Gastrocnemius medialis (tissue), 4 donors: Measurements from ENCODE around the gene KRT8. TPM values are rescaled to one million over a fixed set of nuclear protein-coding genes. Genes with fewer than 3 reads are reported as not detected.

Experiments used
- ATAC-seq, 2 donors: fragments of 150-250 bp; one replicate each; pipeline ENCODE4 v1.9.1; 2016
- DNase-seq, 2 donors: peaks; one replicate each; pipeline ENCODE4 v3.0.0-alpha.2; 2019
- H3K27ac ChIP-seq, 4 donors: fragments of 200-600 bp; sonication (generic); 1 replicate in 1 of 4; 2 replicates in 3 of 4; pipeline ENCODE4 v1.5.1; 2016 to 2018; ENCODE audit warnings: mild to moderate bottlenecking in 2 of 4, moderate library complexity in 1 of 4
- H3K27me3 ChIP-seq, 3 donors: fragments of 200-600 bp; sonication (generic) in 2 of 3; 1 replicate in 1 of 3; 2 replicates in 2 of 3; pipeline versions ENCODE4 v1.5.1 to v1.6.0; 2016 to 2019; ENCODE audit warnings: mild to moderate bottlenecking in 1 of 3, moderate library complexity in 1 of 3
- H3K36me3 ChIP-seq, 2 donors: fragments of 200-600 bp; sonication (generic) in 1 of 2; one replicate each; pipeline ENCODE4 v1.5.1; 2017 to 2018
- H3K4me1 ChIP-seq, 2 donors: fragments of 200-600 bp; sonication (generic) in 1 of 2; one replicate each; pipeline ENCODE4 v1.5.1; 2016 to 2017; ENCODE audit warnings: mild to moderate bottlenecking in 2 of 2
- H3K4me3 ChIP-seq, 4 donors: fragments of 200-600 bp; sonication (generic) in 3 of 4; 1 replicate in 1 of 4; 2 replicates in 3 of 4; pipeline ENCODE4 v1.5.1; 2016 to 2019; ENCODE audit warnings: mild to moderate bottlenecking in 2 of 4
- H3K9me3 ChIP-seq, 3 donors: fragments of 200-600 bp; sonication (generic) in 2 of 3; 1 replicate in 1 of 3; 2 replicates in 2 of 3; pipeline ENCODE4 v1.5.1; 2016 to 2019
- CTCF ChIP-seq, 5 experiments: fragments of 450-650 bp in 3 of 5; fragments of 200-600 bp in 2 of 5; sonication (generic) in 2 of 5; IDR thresholded peaks in 4 of 5; conservative IDR thresholded peaks in 1 of 5; 1 replicate in 4 of 5; 2 replicates in 1 of 5; pipeline ENCODE4 v1.5.1; 2016 to 2019; ENCODE audit warnings: antibody characterized with exemption in 5 of 5, mild to moderate bottlenecking in 3 of 5, moderate library complexity in 3 of 5
- POLR2A ChIP-seq, 2 donors: fragments of 450-650 bp; IDR thresholded peaks; one replicate each; pipeline ENCODE4 v1.6.1; 2017; ENCODE audit warnings: antibody characterized with exemption in 2 of 2, mild to moderate bottlenecking in 2 of 2, moderate library complexity in 2 of 2
- in situ Hi-C, 4 donors: fragments of 200-750 bp; cut with MboI; loops; one replicate each; pipeline versions ENCODE4 v1.15.0 to v1.8.0; 2017; ENCODE audit warnings: low sequenced_read_pairs in 4 of 4
- intact Hi-C: fragments of 100-400 bp; cut with DNase I; formaldehyde crosslinking; loops from one replicate; pipeline ENCODE4 v1.15.1; 2023; ENCODE audit warnings: low total_unique reads
- total RNA-seq, 4 donors: library from RNA; depleted of rRNA; stranded (reverse); fragments of >200 nt; gene quantifications; one replicate each; pipeline versions ENCODE4 v1.1.0 to v1.2.3, GENCODE V29; 2016

The KRT8 gene
- total RNA-seq, 4 donors from 2014 or later = 1.4 to 7.0 (median 3.1) TPM; not detected in 1

- Histone ChIP-seq H3K4me1 (peaks cover 0 to 4% of the 10 kb centered on the region in 2 donors), H3K4me3 (no peak overlapping the region), H3K27ac (no peak overlapping the region), H3K36me3 (no peaks in the 10 kb centered on the region), H3K9me3 (no peaks in the 10 kb centered on the region), H3K27me3 (peaks cover 0 to 2% (median 0%) of the 10 kb centered on the region in 3 donors)
- ATAC-seq (no peak), DNase-seq (no peak)
- TF ChIP-seq CTCF (IDR thresholded peaks at IDR 0.05 in 4 of 5, conservative IDR thresholded peaks at IDR 0.05 in 1 of 5) (no peak), POLR2A (IDR thresholded peaks at IDR 0.05) (no peak)
- in situ Hi-C loops (no loop called here), intact Hi-C loops (no loop called here)
Measured at GRCh38 chr12:52925717-52926595, 21.1 kb upstream of the KRT8 start.

- TF ChIP-seq POLR2A (IDR thresholded peaks at IDR 0.05) (no peak), CTCF (IDR thresholded peaks at IDR 0.05 in 4 of 5, conservative IDR thresholded peaks at IDR 0.05 in 1 of 5) (no peak)
- Histone ChIP-seq H3K27me3 (peaks cover 0 to 2% (median 0%) of the 10 kb centered on the region in 3 donors), H3K36me3 (no peaks in the 10 kb centered on the region), H3K27ac (no peak overlapping the region), H3K9me3 (no peaks in the 10 kb centered on the region), H3K4me3 (no peak overlapping the region), H3K4me1 (peaks cover 0 to 4% of the 10 kb centered on the region in 2 donors)
- intact Hi-C loops = no loop called here
- ATAC-seq (no peak), DNase-seq (no peak)
- in situ Hi-C loops = no loop called here
Measured at GRCh38 chr12:52924764-52925716, 20.2 kb upstream of the KRT8 start.

GRCh38 chr12:52921488-52922165, 16.8 kb upstream of the KRT8 start:
- DNase-seq (no peak), ATAC-seq (no peak)
- H3K27me3 ChIP-seq = peaks cover 0 to 2% (median 0%) of the 10 kb centered on the region in 3 donors
- H3K4me3 ChIP-seq = no peak overlapping the region
- no peaks in the 10 kb centered on the region for H3K4me1 ChIP-seq
- no peaks in the 10 kb centered on the region for H3K36me3 ChIP-seq
- no peak for TF ChIP-seq POLR2A (IDR thresholded peaks at IDR 0.05)
- no peak for TF ChIP-seq CTCF (IDR thresholded peaks at IDR 0.05 in 4 of 5, conservative IDR thresholded peaks at IDR 0.05 in 1 of 5)
- no peaks in the 10 kb centered on the region for H3K9me3 ChIP-seq
- in situ Hi-C loops (no loop called here), intact Hi-C loops (no loop called here)
- no peak overlapping the region for H3K27ac ChIP-seq

- no peak overlapping the region for H3K27ac ChIP-seq
- no peaks in the 10 kb centered on the region for H3K9me3 ChIP-seq
- in situ Hi-C loops (no loop called here), intact Hi-C loops (no loop called here)
- H3K27me3 ChIP-seq = peaks cover 0 to 2% (median 0%) of the 10 kb centered on the region in 3 donors
- H3K4me1 ChIP-seq = no peaks in the 10 kb centered on the region
- H3K4me3 ChIP-seq = no peak overlapping the region
- no peak for TF ChIP-seq POLR2A (IDR thresholded peaks at IDR 0.05)
- no peak for TF ChIP-seq CTCF (IDR thresholded peaks at IDR 0.05 in 4 of 5, conservative IDR thresholded peaks at IDR 0.05 in 1 of 5)
- DNase-seq (no peak), ATAC-seq (no peak)
- H3K36me3 ChIP-seq = no peaks in the 10 kb centered on the region
Measured at GRCh38 chr12:52920937-52921336, 16.1 kb upstream of the KRT8 start.
